H1 (cell line): ENCODE data around the gene JOSD2. TPM values are rescaled to one million over a fixed set of nuclear protein-coding genes. Genes with fewer than 3 reads are reported as not detected.

Experiments
- CTCF ChIA-PET: fragments of 300-600 bp; sonication (Branson Sonifier 250); formaldehyde crosslinking; loops from one replicate; lab custom pipeline; 2021; ENCODE audit not compliant: partially characterized antibody; lab: Charles Lee
- POLR2A ChIA-PET: fragments of 300-600 bp; sonication (Branson Sonifier 250); formaldehyde crosslinking; loops from one replicate; lab custom pipeline; 2021; ENCODE audit warnings: inconsistent platforms; ENCODE audit not compliant: partially characterized antibody; lab: Charles Lee
- DNase-seq, 2 experiments: peaks; one replicate each; pipeline versions ENCODE4 v3.0.0 to v3.0.0-alpha.2; 2010 to 2022; ENCODE audit warnings: low spot score in 2 of 2, low read depth in 1 of 2, mixed read lengths in 1 of 2
- FAIRE-seq: peaks from 2 replicates; lab custom pipeline; 2011; peaks lifted over from hg19 to GRCh38; lab: Jason Lieb, UNC
- H2AFZ ChIP-seq: 2 replicates; pipeline ENCODE4 v1.8.1; 2012; ENCODE audit warnings: low read length, inconsistent platforms
- H2AK5ac ChIP-seq: 2 replicates; pipeline ENCODE4 v1.6.1; 2013; ENCODE audit warnings: low read depth, low read length
- H2BK120ac ChIP-seq: replicated peaks from 2 replicates; pipeline ENCODE3; 2013; ENCODE audit warnings: low read depth, low read length, inconsistent platforms
- H2BK12ac ChIP-seq: 2 replicates; pipeline ENCODE4 v1.6.1; 2013; ENCODE audit warnings: low read depth, low read length
- H2BK15ac ChIP-seq: 2 replicates; pipeline ENCODE4 v1.6.1; 2013; ENCODE audit warnings: low read length
- H2BK20ac ChIP-seq: 2 replicates; pipeline ENCODE4 v1.6.1; 2013; ENCODE audit warnings: low read length
- H2BK5ac ChIP-seq: 2 replicates; pipeline ENCODE4 v1.6.1; 2013; ENCODE audit warnings: low read depth, low read length
- H3K14ac ChIP-seq: 2 replicates; pipeline ENCODE4 v1.6.1; 2013; ENCODE audit warnings: inconsistent platforms; ENCODE audit not compliant: insufficient read length
- H3K18ac ChIP-seq: 2 replicates; pipeline ENCODE4 v1.6.1; 2013; ENCODE audit warnings: low read length; ENCODE audit errors: extremely low read depth
- H3K23ac ChIP-seq: 2 replicates; pipeline ENCODE4 v1.6.1; 2013; ENCODE audit warnings: inconsistent platforms; ENCODE audit not compliant: insufficient read length
- H3K23me2 ChIP-seq: 2 replicates; pipeline ENCODE4 v1.6.1; 2013; ENCODE audit warnings: low read depth, low read length
- H3K27ac ChIP-seq: 2 replicates; pipeline ENCODE4 v1.6.1; 2011; ENCODE audit warnings: low read depth, low read length, inconsistent platforms
- H3K27me3 ChIP-seq, 4 experiments: replicated peaks in 1 of 4; 1 replicate in 1 of 4; 2 replicates in 3 of 4; pipeline versions ENCODE4 v1.6.1 to v1.8.1; 2011 to 2013; ENCODE audit warnings: low read length in 3 of 4, mild to moderate bottlenecking in 3 of 4, inconsistent platforms in 2 of 4, mixed read lengths in 2 of 4, moderate library complexity in 1 of 4; ENCODE audit not compliant: control insufficient read depth in 3 of 4, insufficient read depth in 3 of 4; ENCODE audit errors: extremely low read depth in 1 of 4
- H3K36me3 ChIP-seq, 4 experiments: 2 replicates each; pipeline versions ENCODE4 v1.6.1 to v1.8.1; 2011 to 2013; ENCODE audit warnings: mild to moderate bottlenecking in 4 of 4, low read length in 3 of 4, moderate library complexity in 2 of 4, control low read depth in 1 of 4, inconsistent platforms in 1 of 4; ENCODE audit not compliant: insufficient read depth in 4 of 4, control insufficient read depth in 2 of 4
- H3K4ac ChIP-seq: replicated peaks from 2 replicates; pipeline ENCODE3; 2013; ENCODE audit warnings: low read length, low read depth, mixed read lengths, inconsistent platforms; ENCODE audit not compliant: insufficient read length
- H3K4me1 ChIP-seq, 4 experiments: replicated peaks in 1 of 4; 1 replicate in 1 of 4; 2 replicates in 3 of 4; pipeline versions ENCODE4 v1.6.1 to v1.8.1; 2011 to 2013; ENCODE audit warnings: low read length in 3 of 4, inconsistent platforms in 2 of 4, mixed read lengths in 1 of 4; ENCODE audit not compliant: insufficient read depth in 4 of 4, control insufficient read depth in 3 of 4
- H3K4me2 ChIP-seq, 2 experiments: 2 replicates each; pipeline versions ENCODE4 v1.6.1 to v1.8.1; 2011 to 2013; ENCODE audit warnings: low read depth in 2 of 2, low read length in 2 of 2, control low read depth in 1 of 2, inconsistent platforms in 1 of 2, mild to moderate bottlenecking in 1 of 2; ENCODE audit not compliant: insufficient read depth in 1 of 2
- H3K4me3 ChIP-seq, 4 experiments: fragments of 200-600, 300-600 bp in 1 of 4; sonication (generic), shearing (Covaris generic), sonication (Bioruptor Twin) in 1 of 4; 2 replicates each; pipeline versions ENCODE4 v1.5.1 to v1.8.1; 2011 to 2016; ENCODE audit warnings: low read length in 4 of 4, low read depth in 3 of 4, control low read depth in 2 of 4, inconsistent platforms in 2 of 4, mild to moderate bottlenecking in 2 of 4, mixed read lengths in 1 of 4, moderate library complexity in 1 of 4; ENCODE audit not compliant: insufficient read depth in 2 of 4; ENCODE audit errors: extremely low read depth in 1 of 4
- H3K56ac ChIP-seq: replicated peaks from 2 replicates; pipeline ENCODE3; 2013; ENCODE audit warnings: low read depth, mild to moderate bottlenecking, mixed read lengths, low read length, inconsistent platforms; ENCODE audit not compliant: insufficient read length
- H3K79me1 ChIP-seq: 2 replicates; pipeline ENCODE4 v1.6.1; 2013; ENCODE audit warnings: low read depth, low read length, control low read depth
- H3K79me2 ChIP-seq, 2 experiments: 2 replicates each; pipeline versions ENCODE4 v1.6.1 to v1.8.1; 2012 to 2013; ENCODE audit warnings: low read length in 2 of 2, mild to moderate bottlenecking in 2 of 2, inconsistent platforms in 1 of 2; ENCODE audit not compliant: insufficient read depth in 2 of 2, control insufficient read depth in 1 of 2
- H3K9ac ChIP-seq, 4 experiments: replicated peaks in 1 of 4; 1 replicate in 1 of 4; 2 replicates in 3 of 4; pipeline versions ENCODE4 v1.6.1 to v1.8.1; 2011 to 2013; ENCODE audit warnings: low read depth in 3 of 4, low read length in 3 of 4, control low read depth in 2 of 4, mild to moderate bottlenecking in 2 of 4, moderate library complexity in 2 of 4, inconsistent platforms in 1 of 4; ENCODE audit errors: extremely low read depth in 1 of 4
- H3K9me3 ChIP-seq, 2 experiments: 2 replicates each; pipeline versions ENCODE4 v1.6.1 to v1.8.1; 2012 to 2013; ENCODE audit warnings: mild to moderate bottlenecking in 2 of 2, moderate library complexity in 2 of 2, control low read depth in 1 of 2, inconsistent platforms in 1 of 2, low read depth in 1 of 2, low read length in 1 of 2, mixed read lengths in 1 of 2; ENCODE audit not compliant: insufficient read depth in 2 of 2
- H4K20me1 ChIP-seq, 2 experiments: replicated peaks in 1 of 2; 2 replicates each; pipeline versions ENCODE3 to v1.8.1; 2011 to 2013; ENCODE audit warnings: inconsistent platforms in 2 of 2, low read length in 2 of 2, mild to moderate bottlenecking in 1 of 2; ENCODE audit not compliant: insufficient read depth in 2 of 2, control insufficient read depth in 1 of 2
- H4K5ac ChIP-seq: 2 replicates; pipeline ENCODE4 v1.6.1; 2013; ENCODE audit warnings: low read length, low read depth, mixed read lengths, inconsistent platforms; ENCODE audit not compliant: insufficient read length
- H4K8ac ChIP-seq: 2 replicates; pipeline ENCODE4 v1.8.0; 2013; ENCODE audit warnings: mild to moderate bottlenecking, moderate library complexity, low read length, inconsistent platforms; ENCODE audit not compliant: insufficient read depth; ENCODE audit errors: extremely low read depth
- H4K91ac ChIP-seq: replicated peaks from 2 replicates; pipeline ENCODE3; 2013; ENCODE audit warnings: low read length, mixed read lengths, inconsistent platforms; ENCODE audit not compliant: insufficient read length
- ATF3 ChIP-seq: IDR thresholded peaks from 2 replicates; pipeline ENCODE4 v1.6.1; 2011; ENCODE audit warnings: low read depth, mild to moderate bottlenecking, low read length; ENCODE audit not compliant: insufficient read depth
- BRCA1 ChIP-seq: IDR thresholded peaks from 2 replicates; pipeline ENCODE4 v1.6.1; 2012; ENCODE audit warnings: low read depth, low read length, improper control_type of control experiment
- CREB1 ChIP-seq: IDR thresholded peaks from 2 replicates; pipeline ENCODE4 v1.6.1; 2012; ENCODE audit warnings: inconsistent platforms
- E2F6 ChIP-seq: IDR thresholded peaks from 2 replicates; pipeline ENCODE4 v1.6.1; 2012; ENCODE audit warnings: inconsistent platforms
- GABPA ChIP-seq: IDR thresholded peaks from 2 replicates; pipeline ENCODE4 v1.6.1; 2011; ENCODE audit warnings: mild to moderate bottlenecking, low read length, moderate library complexity, borderline replicate concordance; ENCODE audit not compliant: insufficient read depth
- HDAC2 ChIP-seq, 2 experiments: fragments of 300-600 bp in 1 of 2; sonication (generic) in 1 of 2; IDR thresholded peaks; 2 replicates each; pipeline ENCODE4 v1.6.1; 2011 to 2012; ENCODE audit warnings: low read depth in 2 of 2, low read length in 2 of 2, mild to moderate bottlenecking in 2 of 2, moderate library complexity in 2 of 2, borderline replicate concordance in 1 of 2, inconsistent platforms in 1 of 2
- KDM4A ChIP-seq: IDR thresholded peaks from one replicate; pipeline ENCODE4 v1.7.1; 2012; ENCODE audit warnings: low read depth, mild to moderate bottlenecking, moderate library complexity, low read length, inconsistent platforms; ENCODE audit not compliant: severe bottlenecking
- SIN3A ChIP-seq, 2 experiments: IDR thresholded peaks in 1 of 2; conservative IDR thresholded peaks in 1 of 2; 2 replicates each; pipeline ENCODE4 v1.6.1; 2011 to 2012; ENCODE audit warnings: low read length in 2 of 2, improper control_type of control experiment in 1 of 2, low read depth in 1 of 2, mild to moderate bottlenecking in 1 of 2
- SIX5 ChIP-seq: IDR thresholded peaks from 2 replicates; pipeline ENCODE4 v1.6.1; 2011; ENCODE audit warnings: mild to moderate bottlenecking, low read depth, low read length
- SRF ChIP-seq: IDR thresholded peaks from 2 replicates; pipeline ENCODE4 v1.6.1; 2011; ENCODE audit warnings: mild to moderate bottlenecking, low read depth, low read length, moderate library complexity
- SUZ12 ChIP-seq: fragments of 200-600 bp; sonication (generic); IDR thresholded peaks from 2 replicates; pipeline ENCODE4 v1.6.1; 2012; ENCODE audit warnings: mild to moderate bottlenecking, inconsistent platforms, low read length, moderate library complexity, mixed read lengths
- TAF1 ChIP-seq: IDR thresholded peaks from 2 replicates; pipeline ENCODE4 v1.6.1; 2011; ENCODE audit warnings: mild to moderate bottlenecking, low read depth, low read length
- WGBS, 2 experiments: shearing (Covaris generic) in 1 of 2; methylation state at CpG; one replicate each; pipeline versions ENCODE4 v1.1.6 to v1.1.7; 2013 to 2015; ENCODE audit warnings: low lambda C conversion rate in 2 of 2, mixed read lengths in 2 of 2, inconsistent platforms in 1 of 2, low coverage in 1 of 2, missing lambda C conversion rate in 1 of 2; ENCODE audit not compliant: insufficient replicate concordance in 2 of 2, insufficient coverage in 1 of 2, insufficient read length in 1 of 2; ENCODE audit errors: extremely low coverage in 1 of 2, missing lambda C conversion rate in 1 of 2; 5-methylcytosine and 5-hydroxymethylcytosine counted together
- polyA plus RNA-seq, 7 experiments: library from polyadenylated mRNA; depleted of rRNA in 3 of 7; stranded (reverse) in 5 of 7; unstranded in 2 of 7; fragments of >200 nt in 5 of 7; fragments of 200-250 nt in 2 of 7; gene quantifications; 1 replicate in 5 of 7; 2 replicates in 1 of 7; 4 replicates in 1 of 7; pipeline versions ENCODE4 v1.2.1 to v1.2.3, GENCODE V29; 2011 to 2013; ENCODE audit warnings: missing spikeins in 2 of 7, mixed read lengths in 2 of 7
- total RNA-seq: library from RNA; stranded (reverse); fragmentation: NEBNext Ultra II Directional; extraction: Animal tissue kit (Norgen Biotek cat#: 25700); gene quantifications from 2 replicates; pipeline ENCODE4 v1.2.1, GENCODE V29; 2021

The JOSD2 gene
- total and polyA plus RNA-seq, 2 of the 8 experiments (the other 6 are each of a cell fraction or from before 2014, with no cell fraction given): 1.9 to 6.6 TPM

- H2AFZ ChIP-seq: no peak overlapping the region
- no peak overlapping the region for H4K91ac ChIP-seq
- H4K20me1 ChIP-seq: peaks cover 6 to 7% of the 10 kb centered on the region in 2 experiments
- peaks cover 2% of the 10 kb centered on the region; the same call in 1 of the 2 replicates for H3K23me2 ChIP-seq
- H2BK15ac ChIP-seq: no peak overlapping the region
- no peak overlapping the region for H3K4me3 ChIP-seq
- H3K4me1 ChIP-seq: no peaks in the 10 kb centered on the region
- no peak overlapping the region for H3K14ac ChIP-seq
- ChIA-PET POLR2A (interaction anchor here (0.6 to 2.7 kb wide), 5 partner anchors 9 to 101 kb away, joined by 3 to 12 read pairs (median 4); no protein-coding TSS in a partner anchor), CTCF (interaction anchor here (0.6 to 3.8 kb wide), 4 partner anchors 9 to 59 kb away, joined by 3 to 21 read pairs (median 4); no protein-coding TSS in a partner anchor)
- H2BK5ac ChIP-seq: no peak overlapping the region
- no peak for FAIRE-seq
- H3K9ac ChIP-seq: no peak overlapping the region
- WGBS, 2 experiments: 78% methylated on average over 7 of the region's 12 CpGs; no CpG with 5 or more reads in 1 of the 2 experiments
- H3K18ac ChIP-seq: no peak overlapping the region
- no peak overlapping the region for H2BK20ac ChIP-seq
- H3K4me2 ChIP-seq: no peak overlapping the region
- H3K27ac ChIP-seq: no peak overlapping the region
- no peak overlapping the region for H2BK120ac ChIP-seq
- H2BK12ac ChIP-seq: no peak overlapping the region
- no peak for DNase-seq
- no peak overlapping the region for H3K56ac ChIP-seq
- H3K79me1 ChIP-seq: peaks cover 10% of the 10 kb centered on the region
- peaks cover 3 to 6% of the 10 kb centered on the region in 2 experiments; a peak in 3 of 4 replicates for H3K9me3 ChIP-seq
- 0 out of 2 replicates have a peak overlapping the region, but pooled peaks have one; percentile 13 for H2AK5ac ChIP-seq
- no peak overlapping the region for H3K23ac ChIP-seq
- no peak overlapping the region for H4K8ac ChIP-seq
- no peaks in the 10 kb centered on the region; a peak in 1 of 7 replicates for H3K27me3 ChIP-seq
- peaks cover 4 to 16% of the 10 kb centered on the region in 2 experiments; a peak in 3 of 4 replicates for H3K79me2 ChIP-seq
- H3K36me3 ChIP-seq: peaks cover 0 to 21% (median 4%) of the 10 kb centered on the region in 4 experiments; a peak in 5 of 8 replicates
- no peak overlapping the region for H4K5ac ChIP-seq
- no peak overlapping the region for H3K4ac ChIP-seq
- TF ChIP-seq CREB1 (no peak), SUZ12 (no peak), KDM4A (no peak), ATF3 (no peak), SIN3A (conservative IDR thresholded peaks at IDR 0.05 in 1 of 2, IDR thresholded peaks at IDR 0.05 in 1 of 2; ENCODE audit: low read depth in 1 of 2, low read length in 2 of 2) (no peak), SIX5 (no peak), BRCA1 (no peak), GABPA (no peak), SRF (no peak), HDAC2 (IDR thresholded peaks at IDR 0.05; ENCODE audit: borderline replicate concordance in 1 of 2, low read depth in 2 of 2, low read length in 2 of 2) (no peak), TAF1 (no peak), E2F6 (no peak)
Observed at GRCh38 chr19:50475101-50475568, 35.9 kb downstream of the JOSD2 start.
